ENCODE results near the gene ANKRD18A.
"Not testable (repeated sequence)": the region's sequence is repeated elsewhere in the genome, so short reads cannot be mapped to it uniquely, and the experiment has no call there.

ANKRD18A gene

GRCh38 chr9:38629511-38629910 lies 9.1 kb upstream of the ANKRD18A start:
- in situ Hi-C loops (cut with MboI; ENCODE audit: low sequenced_read_pairs) = no loop called here

DNA sequence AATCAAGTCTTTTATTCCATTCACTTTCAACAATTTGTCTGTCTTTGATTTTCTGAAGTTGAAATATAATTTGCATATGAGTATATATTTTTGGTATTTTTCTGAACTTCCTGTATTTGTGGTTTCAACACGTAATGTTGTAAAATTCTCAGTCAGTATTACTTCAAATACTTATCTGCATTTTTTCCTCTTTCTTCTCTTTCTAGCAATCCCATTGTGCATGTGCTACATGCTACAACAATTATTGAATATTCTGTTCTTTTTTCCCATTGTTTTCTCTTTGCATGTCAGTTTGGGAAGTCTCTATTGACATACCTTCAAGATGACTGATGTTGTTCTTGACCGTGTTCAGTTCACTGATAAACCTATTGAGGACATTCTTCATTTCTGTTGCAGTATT lies 5.6 kb upstream of the ANKRD18A start:
- in situ Hi-C loops (cut with MboI; ENCODE audit: low sequenced_read_pairs) = no loop called here

DNA sequence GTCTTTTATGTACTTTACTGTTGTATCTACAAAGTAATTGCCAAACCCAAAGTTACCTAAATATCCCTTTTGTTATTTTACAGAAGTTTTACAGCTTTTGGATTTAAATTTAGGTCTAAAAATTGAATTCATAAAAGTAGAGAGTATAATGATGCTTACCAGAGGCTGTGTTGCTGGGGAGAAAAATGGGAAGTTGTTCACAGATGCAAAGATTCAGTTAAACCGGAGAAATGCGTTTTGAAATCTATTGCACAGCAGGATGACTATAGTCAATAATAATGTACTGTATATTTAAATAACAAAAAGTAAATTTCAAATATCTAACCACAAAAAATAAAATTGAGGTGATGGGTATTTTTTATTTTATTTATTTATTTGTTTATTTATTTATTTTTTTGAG lies 2.6 kb upstream of the ANKRD18A start:
- in situ Hi-C loops (cut with MboI; ENCODE audit: low sequenced_read_pairs) = no loop called here

- in situ Hi-C loops (cut with MboI; ENCODE audit: low sequenced_read_pairs) = no loop called here
Observed at GRCh38 chr9:38622288-38622674, 1.9 kb upstream of the ANKRD18A start.

DNA sequence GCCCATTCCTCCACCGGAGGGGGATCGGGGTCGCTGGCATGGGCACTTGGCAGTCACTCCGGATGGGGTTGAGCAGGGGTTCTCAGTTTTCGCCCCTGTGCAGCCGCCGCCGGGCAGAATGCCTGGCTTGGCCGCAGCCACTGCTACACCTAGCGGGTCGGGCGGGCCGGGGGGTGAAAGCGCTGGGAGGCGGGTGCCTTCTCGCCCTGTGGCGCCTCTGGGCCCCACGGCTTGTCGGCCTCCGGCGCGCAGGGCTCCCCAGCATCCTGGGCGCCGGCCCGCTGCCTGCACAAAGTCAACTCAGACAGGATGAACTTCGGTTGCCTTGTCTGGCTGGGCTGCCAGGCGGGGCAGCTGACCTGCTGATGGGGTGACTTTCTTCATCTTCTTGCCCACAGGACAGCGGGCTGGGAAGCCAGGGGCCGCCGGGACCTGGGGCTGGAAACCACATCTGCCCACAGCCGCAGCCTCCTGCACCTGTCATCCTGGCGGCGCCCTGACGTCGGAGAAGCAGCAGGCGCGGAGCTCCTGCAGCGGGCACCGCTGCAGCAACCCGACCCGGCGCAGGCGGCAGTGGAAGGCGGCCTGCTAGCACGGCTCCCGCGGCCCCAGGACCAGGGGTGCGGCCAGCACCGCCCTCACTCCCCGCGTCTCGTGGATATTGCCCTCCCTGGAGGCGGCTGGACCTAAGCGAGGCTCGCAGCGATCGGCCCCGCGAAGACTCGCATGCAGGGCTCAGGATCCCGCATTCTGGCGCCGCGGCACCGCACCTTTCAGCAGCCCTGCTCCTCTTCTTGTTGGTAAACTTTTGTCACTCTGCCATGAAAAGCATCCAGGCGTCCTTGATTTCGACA lies 1.3 kb upstream of the ANKRD18A start:
- in situ Hi-C loops (cut with MboI; ENCODE audit: low sequenced_read_pairs) = no loop called here

GRCh38 chr9:38619556-38620447 lies 594 bp downstream of the ANKRD18A start:
- in situ Hi-C loops (cut with MboI; ENCODE audit: low sequenced_read_pairs) = no loop called here

- in situ Hi-C loops (cut with MboI; ENCODE audit: low sequenced_read_pairs) = not testable (repeated sequence)
Observed at GRCh38 chr9:38598029-38598745, 22.2 kb downstream of the ANKRD18A start.

GRCh38 chr9:38595117-38595516 lies 25.3 kb downstream of the ANKRD18A start:
- in situ Hi-C loops (cut with MboI; ENCODE audit: low sequenced_read_pairs) = not testable (repeated sequence)

DNA sequence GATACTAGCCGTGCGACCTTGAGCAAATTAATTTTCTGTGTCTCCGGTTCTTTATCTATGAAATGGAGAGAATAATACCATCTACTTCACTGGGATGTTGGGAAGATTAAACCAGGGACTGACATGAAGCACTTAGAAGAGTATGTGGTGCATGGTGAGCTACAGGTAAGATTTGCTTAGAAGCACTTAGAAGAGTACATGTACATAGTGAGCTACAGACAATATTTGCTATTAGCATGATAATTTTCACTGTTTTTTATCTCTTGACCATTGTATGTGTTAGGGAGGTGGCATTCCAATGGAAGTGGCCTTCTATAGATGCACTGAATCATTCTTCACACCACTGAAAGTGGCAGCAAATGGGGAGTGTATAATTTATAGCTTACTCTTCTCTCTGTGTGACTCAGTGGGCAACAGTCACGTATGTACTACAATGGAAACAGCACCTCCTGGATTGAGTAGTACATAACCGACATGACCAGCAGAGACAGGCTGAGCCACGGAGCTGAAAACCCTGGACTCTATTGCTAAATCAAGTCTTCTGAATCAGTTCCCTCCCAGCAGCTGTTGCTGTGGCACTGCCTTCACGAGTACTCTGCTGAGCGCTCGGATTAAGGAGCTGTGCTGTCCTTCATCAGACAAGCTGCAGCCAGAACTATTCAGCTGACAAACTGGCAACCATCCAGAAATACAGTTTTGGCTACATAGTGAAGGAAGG lies 28.9 kb downstream of the ANKRD18A start:
- in situ Hi-C loops (cut with MboI; ENCODE audit: low sequenced_read_pairs) = not testable (repeated sequence)

DNA sequence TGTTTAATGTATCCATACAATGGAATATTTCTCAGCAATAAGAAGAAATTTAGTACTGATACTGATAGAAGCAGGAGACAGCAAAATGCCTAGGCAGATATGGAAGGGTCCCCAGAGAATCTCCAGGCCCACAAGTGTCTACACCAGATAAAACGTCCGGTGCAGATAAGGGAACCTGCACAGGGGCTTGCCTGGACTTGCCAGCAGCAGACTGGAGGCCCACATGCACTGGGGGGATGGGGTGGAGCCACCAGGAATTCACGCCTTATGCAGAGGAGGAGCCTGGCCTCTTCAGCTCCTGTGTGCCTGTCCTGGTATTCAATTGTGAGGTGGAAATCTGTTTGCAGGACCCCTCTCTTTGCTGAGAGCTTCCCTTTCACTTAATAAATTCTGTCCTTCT lies 36.6 kb downstream of the ANKRD18A start:
- in situ Hi-C loops (cut with MboI; ENCODE audit: low sequenced_read_pairs) = not testable (repeated sequence)

GRCh38 chr9:38580112-38580511 lies 40.3 kb downstream of the ANKRD18A start:
- in situ Hi-C loops (cut with MboI; ENCODE audit: low sequenced_read_pairs) = not testable (repeated sequence)

DNA sequence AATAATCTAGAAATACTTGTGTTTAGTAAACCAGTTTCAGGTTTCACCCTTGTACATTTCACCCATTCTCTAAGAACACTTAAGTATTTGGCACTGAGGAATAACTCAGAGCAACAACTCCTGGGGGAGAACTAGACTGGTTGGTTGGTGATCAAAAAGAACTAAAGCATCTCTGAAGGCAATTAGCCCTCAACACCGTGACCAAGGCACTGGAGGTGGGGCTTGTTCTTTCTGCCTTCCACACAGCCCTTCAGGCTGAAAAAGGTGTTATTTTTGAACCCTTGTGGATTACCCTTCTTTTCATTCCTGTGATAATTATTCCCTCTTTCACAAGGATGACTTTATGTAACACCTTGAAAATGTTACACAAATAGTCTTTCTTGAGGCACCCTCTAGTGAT lies 44.2 kb downstream of the ANKRD18A start:
- in situ Hi-C loops (cut with MboI; ENCODE audit: low sequenced_read_pairs) = not testable (repeated sequence)

DNA sequence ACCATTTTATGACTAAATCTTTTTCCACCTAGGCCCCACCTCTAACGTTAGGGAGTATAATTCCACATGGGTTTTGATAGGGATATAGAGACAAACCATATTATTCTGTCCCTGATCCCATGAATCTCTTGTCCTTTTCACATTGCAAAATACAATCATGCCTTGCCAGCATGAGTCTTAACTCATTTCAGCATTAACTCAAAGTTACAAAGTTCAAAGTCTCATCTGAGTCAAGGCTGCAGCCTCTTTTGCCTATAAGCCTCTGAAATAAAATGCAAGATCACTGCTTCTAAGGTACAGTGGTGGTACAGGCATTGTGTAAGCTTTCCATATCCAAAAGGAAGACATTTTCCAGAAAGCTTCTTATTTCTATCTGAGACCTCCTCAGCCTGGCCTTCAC lies 54.3 kb downstream of the ANKRD18A start:
- in situ Hi-C loops (cut with MboI; ENCODE audit: low sequenced_read_pairs) = not testable (repeated sequence)

- in situ Hi-C loops (cut with MboI; ENCODE audit: low sequenced_read_pairs) = not testable (repeated sequence)
Observed at GRCh38 chr9:38565178-38565577, 55.2 kb downstream of the ANKRD18A start.

DNA sequence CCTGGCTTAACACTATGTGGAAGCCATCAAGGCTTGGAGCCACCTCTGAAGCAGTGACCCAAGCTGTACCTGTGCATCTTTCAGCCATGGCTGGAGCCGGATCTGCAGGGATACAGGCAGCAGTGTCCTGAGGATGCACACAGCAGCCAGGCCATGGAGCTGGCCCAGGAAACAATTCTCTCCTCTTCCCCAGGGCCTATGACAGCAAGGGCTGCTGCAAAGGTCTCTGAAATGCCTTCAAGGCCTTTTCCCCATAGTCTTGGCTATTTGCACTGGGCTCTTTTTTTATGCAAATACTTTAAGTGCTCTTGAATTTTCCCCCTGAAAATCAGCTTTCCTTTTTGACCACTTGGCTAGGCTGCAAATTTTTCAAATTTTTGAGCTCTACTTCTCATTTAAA lies 56.5 kb downstream of the ANKRD18A start:
- in situ Hi-C loops (cut with MboI; ENCODE audit: low sequenced_read_pairs) = not testable (repeated sequence)

DNA sequence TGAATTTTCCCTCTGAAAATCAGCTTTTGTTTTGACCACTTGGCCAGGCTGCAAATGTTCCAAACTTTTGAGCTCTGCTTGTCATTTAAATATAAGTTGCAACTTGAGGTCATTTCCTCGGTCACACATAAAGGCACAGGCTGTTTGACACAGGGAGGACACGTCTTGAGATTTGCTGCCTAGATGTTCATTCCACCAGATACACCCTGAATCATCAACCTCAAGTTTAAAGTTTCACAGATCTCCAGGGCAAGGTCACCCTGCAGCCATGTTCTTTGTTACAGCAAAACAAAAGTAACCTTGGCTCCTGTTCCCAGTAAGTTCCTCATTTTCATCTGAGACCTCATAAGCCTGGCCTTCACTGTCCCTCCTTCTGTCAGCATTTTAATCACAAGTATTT lies 59.3 kb downstream of the ANKRD18A start:
- in situ Hi-C loops (cut with MboI; ENCODE audit: low sequenced_read_pairs) = not testable (repeated sequence)

DNA sequence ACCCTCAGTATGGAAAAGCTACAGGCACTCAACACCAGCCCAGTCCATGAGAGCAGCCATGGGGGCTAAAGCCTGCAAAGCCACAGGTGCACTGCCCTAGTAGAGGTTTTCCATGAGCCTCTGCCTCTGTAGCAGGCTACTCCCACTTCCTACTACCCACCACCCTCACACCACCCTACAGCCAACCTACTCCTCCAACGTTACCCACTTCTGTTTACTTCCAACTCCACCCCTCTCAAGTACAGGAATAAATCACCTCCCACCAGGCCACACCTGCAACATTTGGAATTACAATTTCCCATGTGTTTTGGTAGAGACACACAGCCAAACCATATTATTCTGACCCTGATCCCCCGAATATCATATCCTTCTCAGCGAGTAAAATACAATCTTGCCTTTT lies 61.2 kb downstream of the ANKRD18A start:
- in situ Hi-C loops (cut with MboI; ENCODE audit: low sequenced_read_pairs) = not testable (repeated sequence)

DNA sequence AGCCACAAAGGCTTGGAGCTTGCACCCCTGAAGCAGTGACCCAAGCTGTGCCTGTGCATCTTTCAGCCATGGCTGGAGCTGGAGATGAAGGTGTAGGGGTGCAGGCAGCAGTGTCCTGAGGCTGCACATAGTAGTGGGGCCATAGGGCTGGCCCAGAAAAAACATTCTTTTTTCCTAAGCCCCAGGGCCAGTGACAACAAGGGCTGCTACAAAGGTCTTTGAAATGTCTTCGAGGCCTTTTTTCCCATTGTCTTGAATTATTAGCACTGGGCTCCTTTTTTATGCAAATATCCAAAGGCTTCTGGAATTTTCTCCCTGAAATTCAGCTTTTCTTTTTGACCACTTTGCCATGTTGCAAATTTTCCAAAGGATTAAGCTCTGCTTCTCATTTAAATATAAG lies 62.6 kb downstream of the ANKRD18A start:
- in situ Hi-C loops (cut with MboI; ENCODE audit: low sequenced_read_pairs) = not testable (repeated sequence)

GRCh38 chr9:38554966-38555365 lies 65.4 kb downstream of the ANKRD18A start:
- in situ Hi-C loops (cut with MboI; ENCODE audit: low sequenced_read_pairs) = not testable (repeated sequence)

DNA sequence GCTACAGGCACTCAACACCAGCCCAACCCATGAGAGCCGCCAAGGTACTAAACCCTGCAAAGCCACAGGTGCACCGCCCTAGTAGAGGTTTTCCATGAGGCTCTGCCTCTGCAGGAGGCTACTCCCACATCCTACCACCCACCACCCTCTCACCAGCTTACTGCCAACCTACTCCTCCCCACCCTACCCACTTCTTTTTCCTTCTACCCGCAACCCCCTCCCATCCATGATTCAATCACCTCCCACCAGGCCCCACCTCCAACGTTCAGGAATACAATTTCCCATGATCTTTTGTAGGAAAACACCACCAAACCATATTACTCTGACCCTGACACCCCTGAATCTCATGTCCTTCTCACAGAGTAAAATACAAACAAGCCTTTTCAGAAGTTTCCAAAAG lies 67.4 kb downstream of the ANKRD18A start:
- in situ Hi-C loops (cut with MboI; ENCODE audit: low sequenced_read_pairs) = not testable (repeated sequence)
